CD4-positive, alpha-beta memory T cell (primary cell): ENCODE measurements around the gene GEMIN4. TPM values are rescaled to one million over a fixed set of nuclear protein-coding genes. Genes with fewer than 3 reads are reported as not detected.

Source experiments
- CTCF ChIA-PET: fragments of 350-600 bp; sonication (Branson Sonifier 250); formaldehyde crosslinking; loops from one replicate; lab custom pipeline; 2021; ENCODE audit warnings: inconsistent platforms; ENCODE audit not compliant: partially characterized antibody; lab: Charles Lee
- POLR2A ChIA-PET: fragments of 350-600 bp; sonication (Branson Sonifier 250); formaldehyde crosslinking; loops from one replicate; lab custom pipeline; 2021; ENCODE audit not compliant: partially characterized antibody; lab: Charles Lee
- DNase-seq, 5 donors: peaks; one replicate each; pipeline versions ENCODE4 v3.0.0 to v3.0.0-alpha.2; 2020 to 2022; ENCODE audit warnings: mixed read lengths in 1 of 5
- H3K27ac ChIP-seq: one replicate; pipeline ENCODE4 v1.7.0; 2013; ENCODE audit warnings: low read depth, low read length
- H3K27me3 ChIP-seq: 2 replicates; pipeline ENCODE4 v1.7.0; 2013; ENCODE audit warnings: mild to moderate bottlenecking, low read length, moderate library complexity; ENCODE audit not compliant: insufficient read depth
- H3K36me3 ChIP-seq: 2 replicates; pipeline ENCODE4 v1.7.0; 2013; ENCODE audit warnings: mild to moderate bottlenecking, low read length, moderate library complexity; ENCODE audit not compliant: insufficient read depth
- H3K4me1 ChIP-seq: 2 replicates; pipeline ENCODE4 v1.7.0; 2013; ENCODE audit warnings: mild to moderate bottlenecking, low read length, moderate library complexity; ENCODE audit not compliant: insufficient read depth
- H3K4me3 ChIP-seq, 2 donors: one replicate each; pipeline ENCODE4 v1.7.0; 2013; ENCODE audit warnings: low read length in 2 of 2, mild to moderate bottlenecking in 1 of 2
- H3K9me3 ChIP-seq, 2 donors: one replicate each; pipeline ENCODE4 v1.7.0; 2013; ENCODE audit warnings: low read length in 2 of 2, control low read depth in 1 of 2; ENCODE audit not compliant: control insufficient read depth in 1 of 2
- H3K27ac Mint-ChIP-seq, 7 donors: one replicate each; pipeline ENCODE4 v1.8.0; 2020 to 2021; ENCODE audit warnings: mixed read lengths in 7 of 7, mild to moderate bottlenecking in 6 of 7, inconsistent platforms in 3 of 7, moderate library complexity in 3 of 7
- H3K27me3 Mint-ChIP-seq, 2 donors: one replicate each; pipeline ENCODE4 v1.8.0; 2020 to 2021; ENCODE audit warnings: mixed read lengths in 2 of 2
- H3K36me3 Mint-ChIP-seq, 2 donors: one replicate each; pipeline ENCODE4 v1.8.0; 2020 to 2021; ENCODE audit warnings: mixed read lengths in 2 of 2, inconsistent platforms in 1 of 2, mild to moderate bottlenecking in 1 of 2
- H3K4me1 Mint-ChIP-seq, 4 donors: one replicate each; pipeline ENCODE4 v1.8.0; 2020 to 2021; ENCODE audit warnings: mixed read lengths in 4 of 4, mild to moderate bottlenecking in 1 of 4
- H3K4me3 Mint-ChIP-seq, 8 donors: one replicate each; pipeline ENCODE4 v1.8.0; 2020 to 2021; ENCODE audit warnings: mixed read lengths in 8 of 8, mild to moderate bottlenecking in 7 of 8, moderate library complexity in 6 of 8, inconsistent platforms in 3 of 8
- H3K9me3 Mint-ChIP-seq, 8 donors: one replicate each; pipeline ENCODE4 v1.8.0; 2020 to 2021; ENCODE audit warnings: mixed read lengths in 8 of 8, mild to moderate bottlenecking in 5 of 8, inconsistent platforms in 3 of 8, moderate library complexity in 1 of 8
- intact Hi-C: fragments of 100-400 bp; cut with micrococcal nuclease; formaldehyde crosslinking; loops from one replicate; pipeline ENCODE4 v1.15.1; 2023
- polyA plus RNA-seq, 2 donors: library from polyadenylated mRNA; unstranded; fragments of 300-500 nt; fragmentation: Illumina TruSeq; gene quantifications; one replicate each; pipeline ENCODE4 v1.2.3, GENCODE V29; 2021
- total RNA-seq, 2 experiments: library from RNA; stranded (reverse); gene quantifications; one replicate each; pipeline ENCODE4 v1.2.3, GENCODE V29; 2021

Gene GEMIN4
- total and polyA plus RNA-seq, 4 experiments from 2014 or later, result 20.6 to 24.7 (median 23.9) TPM

- Histone ChIP-seq H3K4me1 (peaks cover 38% of the 10 kb centered on the region), H3K27me3 (no peaks in the 10 kb centered on the region), H3K9me3 (no peaks in the 10 kb centered on the region), H3K4me3 (peak within 1 kb of the TSS; percentile 99 to 100), H3K27ac (peak within 1 kb of the TSS; percentile 90), H3K36me3 (peaks cover 15% of the 10 kb centered on the region)
- Mint-ChIP-seq H3K4me1 (peaks cover 22 to 43% (median 34%) of the 10 kb centered on the region in 4 donors), H3K27ac (peak within 1 kb of the TSS; percentile 96 to 99 (median 99)), H3K36me3 (peaks cover 12 to 54% of the 10 kb centered on the region in 2 donors), H3K27me3 (no peaks in the 10 kb centered on the region), H3K4me3 (peak within 1 kb of the TSS; percentile 94 to 98 (median 96)), H3K9me3 (peaks cover 0 to 3% (median 0%) of the 10 kb centered on the region in 8 donors)
- ChIA-PET POLR2A (interaction anchor here (0.9 to 3.5 kb wide), 13 partner anchors 8 to 365 kb away, joined by 3 to 37 read pairs (median 8); partner anchors contain the start of genes GEMIN4, NXN, TIMM22 and VPS53), CTCF (interaction anchor here (1.2 to 2.9 kb wide), 7 partner anchors 13 to 274 kb away, joined by 3 to 16 read pairs (median 6); partner anchors contain the start of genes GEMIN4 and TIMM22)
- DNase-seq, result peak; percentile 93 to 97 (median 95)
- intact Hi-C loops, result loop anchor here (1.0 kb wide), 3 partner anchors 30 to 372 kb away; partner anchors contain the start of gene GEMIN4
Observed at GRCh38 chr17:781805-782731, 30.0 kb upstream of the GEMIN4 start, which contains the start of the genes GLOD4 and MRM3. TSS of gene GLOD4 (minus strand) at chr17:782280. CDS start at chr17:782255, 25 bp downstream. TSS of gene MRM3 (plus strand) at chr17:782353. CDS start at chr17:782379, 26 bp downstream.

GRCh38 chr17:778096-778495 is 26.0 kb upstream of the GEMIN4 start:
- Histone ChIP-seq H3K4me1 (peaks cover 19% of the 10 kb centered on the region), H3K27me3 (no peaks in the 10 kb centered on the region), H3K36me3 (peaks cover 49% of the 10 kb centered on the region), H3K4me3 (no peak overlapping the region), H3K9me3 (no peaks in the 10 kb centered on the region), H3K27ac (no peak overlapping the region)
- POLR2A ChIA-PET, result interaction anchor here (1.6 kb wide), 1 partner anchor 26 kb away, joined by 6 read pairs; the partner anchor contains the start of gene GEMIN4
- peaks cover 0 to 3% (median 0%) of the 10 kb centered on the region in 8 donors for H3K9me3 Mint-ChIP-seq
- intact Hi-C loops, result no loop called here
- H3K27ac Mint-ChIP-seq, result peak overlapping the region in 1 of 7 donors; percentile 21
- no peak for DNase-seq
- peaks cover 42 to 79% of the 10 kb centered on the region in 2 donors for H3K36me3 Mint-ChIP-seq
- CTCF ChIA-PET, result interaction anchor here (1.6 kb wide), 1 partner anchor 203 kb away, joined by 4 read pairs; no protein-coding TSS in a partner anchor
- peaks cover 18 to 42% (median 26%) of the 10 kb centered on the region in 4 donors for H3K4me1 Mint-ChIP-seq
- H3K4me3 Mint-ChIP-seq, result peak overlapping the region in 1 of 8 donors; percentile 6
- H3K27me3 Mint-ChIP-seq, result no peaks in the 10 kb centered on the region

- ChIA-PET CTCF (no interaction called here), POLR2A (interaction anchor here (1.9 kb wide), 1 partner anchor 8 kb away, joined by 8 read pairs; the partner anchor contains the start of genes GLOD4 and MRM3)
- Mint-ChIP-seq H3K4me3 (no peak overlapping the region), H3K27me3 (no peaks in the 10 kb centered on the region), H3K4me1 (peaks cover 5 to 20% (median 6%) of the 10 kb centered on the region in 4 donors), H3K27ac (peak overlapping the region in 3 of 7 donors; percentile 42 to 55 (median 48)), H3K9me3 (no peaks in the 10 kb centered on the region), H3K36me3 (peaks cover 70 to 83% of the 10 kb centered on the region in 2 donors)
- intact Hi-C loops, result no loop called here
- Histone ChIP-seq H3K4me1 (no peaks in the 10 kb centered on the region), H3K27ac (no peak overlapping the region), H3K4me3 (no peak overlapping the region), H3K36me3 (peaks cover 72% of the 10 kb centered on the region), H3K9me3 (no peaks in the 10 kb centered on the region), H3K27me3 (no peaks in the 10 kb centered on the region)
- DNase-seq, result no peak
Observed at GRCh38 chr17:774313-774584, 22.2 kb upstream of the GEMIN4 start.

GRCh38 chr17:773467-774312 is 21.6 kb upstream of the GEMIN4 start:
- Mint-ChIP-seq H3K36me3 (peaks cover 74 to 84% of the 10 kb centered on the region in 2 donors), H3K9me3 (no peaks in the 10 kb centered on the region), H3K4me1 (peaks cover 5 to 20% (median 6%) of the 10 kb centered on the region in 4 donors), H3K27ac (peak overlapping the region in 3 of 7 donors; percentile 42 to 55 (median 48)), H3K4me3 (no peak overlapping the region), H3K27me3 (no peaks in the 10 kb centered on the region)
- H3K27ac ChIP-seq, result no peak overlapping the region
- no peaks in the 10 kb centered on the region for H3K4me1 ChIP-seq
- ChIA-PET POLR2A (interaction anchor here (1.9 kb wide), 1 partner anchor 9 kb away, joined by 8 read pairs; the partner anchor contains the start of genes GLOD4 and MRM3), CTCF (no interaction called here)
- H3K4me3 ChIP-seq, result no peak overlapping the region
- no peak for DNase-seq
- no peaks in the 10 kb centered on the region for H3K9me3 ChIP-seq
- intact Hi-C loops, result no loop called here
- H3K36me3 ChIP-seq, result peaks cover 74% of the 10 kb centered on the region
- no peaks in the 10 kb centered on the region for H3K27me3 ChIP-seq

GRCh38 chr17:773016-773415 is 21.0 kb upstream of the GEMIN4 start:
- Mint-ChIP-seq H3K27me3 (no peaks in the 10 kb centered on the region), H3K4me1 (peaks cover 5 to 20% (median 6%) of the 10 kb centered on the region in 4 donors), H3K9me3 (peaks cover 0 to under 1% (median 0%) of the 10 kb centered on the region in 8 donors), H3K27ac (no peak overlapping the region), H3K4me3 (no peak overlapping the region), H3K36me3 (peaks cover 68 to 79% of the 10 kb centered on the region in 2 donors)
- H3K4me3 ChIP-seq, result no peak overlapping the region
- no peaks in the 10 kb centered on the region for H3K27me3 ChIP-seq
- intact Hi-C loops, result no loop called here
- ChIA-PET POLR2A (interaction anchor here (1.9 kb wide), 1 partner anchor 9 kb away, joined by 8 read pairs; the partner anchor contains the start of genes GLOD4 and MRM3), CTCF (no interaction called here)
- DNase-seq, result no peak
- no peaks in the 10 kb centered on the region for H3K9me3 ChIP-seq
- H3K36me3 ChIP-seq, result peaks cover 68% of the 10 kb centered on the region
- H3K4me1 ChIP-seq, result no peaks in the 10 kb centered on the region
- no peak overlapping the region for H3K27ac ChIP-seq

- H3K36me3 Mint-ChIP-seq, result peaks cover 46 to 57% of the 10 kb centered on the region in 2 donors
- H3K27me3 Mint-ChIP-seq, result no peaks in the 10 kb centered on the region
- CTCF ChIA-PET, result no interaction called here
- peak overlapping the region in 1 of 8 donors; percentile 17 for H3K4me3 Mint-ChIP-seq
- intact Hi-C loops, result no loop called here
- no peak overlapping the region for H3K27ac Mint-ChIP-seq
- no peak for DNase-seq
- Histone ChIP-seq H3K27ac (no peak overlapping the region), H3K4me1 (no peaks in the 10 kb centered on the region), H3K4me3 (no peak overlapping the region), H3K9me3 (no peaks in the 10 kb centered on the region), H3K27me3 (no peaks in the 10 kb centered on the region), H3K36me3 (peaks cover 49% of the 10 kb centered on the region)
- POLR2A ChIA-PET, result interaction anchor here (1.2 kb wide), 1 partner anchor 15 kb away, joined by 3 read pairs; the partner anchor contains the start of genes GLOD4 and MRM3
- H3K4me1 Mint-ChIP-seq, result peaks cover 0 to 4% (median 1%) of the 10 kb centered on the region in 4 donors
- peaks cover 0 to 1% (median 0%) of the 10 kb centered on the region in 8 donors for H3K9me3 Mint-ChIP-seq
Observed at GRCh38 chr17:767076-767475, 15.0 kb upstream of the GEMIN4 start.
